ENCODE measurements around the gene C1QTNF6. TPM values are rescaled to one million over a fixed set of nuclear protein-coding genes. Genes with fewer than 3 reads are reported as not detected.

The C1QTNF6 gene
- total and polyA plus RNA-seq, 10 of the 15 experiments (the other 5 are each of a cell fraction or from before 2014, with no cell fraction given) = 0.16 to 4.1 (median 1.3) TPM

GRCh38 chr22:37163575-37164504, 24.2 kb downstream of the C1QTNF6 start:
- ATAC-seq (peak; percentile 65), DNase-seq (ENCODE audit: low read depth, low spot score) (peak; percentile 90), FAIRE-seq (peak; percentile 87)
- H3K4me2 ChIP-seq (ENCODE audit: control insufficient read depth, insufficient read depth) = peak overlapping the region; percentile 98
- H3K27ac ChIP-seq (ENCODE audit: control insufficient read depth, insufficient read depth) = peak overlapping the region; percentile 99
- peak overlapping the region; percentile 43; the same call in 1 of the 2 replicates for H3K4me3 ChIP-seq
- no peaks in the 10 kb centered on the region for H3K36me3 ChIP-seq (ENCODE audit: control insufficient read depth in 2 of 2, insufficient read depth in 2 of 2, low read length in 1 of 2)
- no peaks in the 10 kb centered on the region for H4K20me1 ChIP-seq (ENCODE audit: control insufficient read depth, insufficient read depth)
- ChIA-PET RAD21 (ENCODE audit: unreplicated experiment) (interaction anchor here (0.7 to 8.1 kb wide), 21 partner anchors 9 to 741 kb away, joined by 3 to 158 read pairs (median 6); partner anchors contain the start of genes IL2RB, NCF4 and RAC2), SMC1A (ENCODE audit: uncharacterized antibody, unreplicated experiment) (interaction anchor here (0.7 to 9.6 kb wide), 17 partner anchors 9 to 96 kb away, joined by 3 to 203 read pairs (median 8); partner anchors contain the start of genes IL2RB and RAC2), POLR2A (interaction anchor here (0.7 to 8.3 kb wide), 13 partner anchors 10 to 92 kb away, joined by 3 to 128 read pairs (median 4); partner anchors contain the start of genes IL2RB and RAC2), CTCF (interaction anchor here (0.6 to 5.1 kb wide), 28 partner anchors 14 to 427 kb away, joined by 3 to 116 read pairs (median 6); partner anchors contain the start of genes IL2RB, NCF4 and RAC2)
- peak overlapping the region; percentile 28 for H2AFZ ChIP-seq (ENCODE audit: control insufficient read depth, low read depth, low read length)
- in situ Hi-C loops (cut with MboI) (no loop called here), intact Hi-C loops (cut with micrococcal nuclease; ENCODE audit: unreplicated experiment) (loop anchor here (1.0 to 5.0 kb wide), 4 partner anchors 34 to 302 kb away; partner anchors contain the start of genes NCF4 and RAC2)
- BruUV-seq (replicated peaks) = TSS peak; percentile 58
- no peaks in the 10 kb centered on the region for H3K27me3 ChIP-seq (replicated peaks in 1 of 2; ENCODE audit: control insufficient read depth in 2 of 2, insufficient read depth in 2 of 2, low read length in 1 of 2)
- peaks cover 5% of the 10 kb centered on the region; the same call in 2 of the 3 replicates for H3K9me3 ChIP-seq (replicated peaks; ENCODE audit: control insufficient read depth, insufficient read depth, low read length)
- H3K79me2 ChIP-seq (ENCODE audit: control insufficient read depth, insufficient read depth, low read length) = no peaks in the 10 kb centered on the region
- H3K9ac ChIP-seq (ENCODE audit: control insufficient read depth, insufficient read depth, low read length) = peak overlapping the region; percentile 73
- WGBS (ENCODE audit: insufficient coverage, insufficient replicate concordance, low lambda C conversion rate, missing lambda C conversion rate) = under 1% methylated on average over 21 of the region's 22 CpGs
- peaks cover 72% of the 10 kb centered on the region for H3K4me1 ChIP-seq (ENCODE audit: control insufficient read depth, insufficient read depth, low read length)
- TF ChIP-seq STAT3 (IDR thresholded peaks at IDR 0.05; ENCODE audit: low read depth, low read length) (0 out of 2 replicates have a peak, but pooled peaks have one; percentile 45), WRNIP1 (IDR thresholded peaks at IDR 0.05; ENCODE audit: borderline replicate concordance, low read depth, low read length) (0 out of 2 replicates have a peak, but pooled peaks have one; percentile 40), MYC (IDR thresholded peaks at IDR 0.05; ENCODE audit: insufficient read depth, insufficient read length, insufficient replicate concordance, low read length, severe bottlenecking) (no peak), STAT1 (conservative IDR thresholded peaks at IDR 0.05) (0 out of 2 replicates have a peak, but pooled peaks have one; percentile 16), HSF1 (IDR thresholded peaks at IDR 0.05; ENCODE audit: low read depth, low read length) (no peak), ZBTB40 (IDR thresholded peaks at IDR 0.05; ENCODE audit: borderline replicate concordance) (no peak), NR2C1 (IDR thresholded peaks at IDR 0.05) (peak; percentile 36; the same call in 1 of the 2 replicates), NRF1 (conservative IDR thresholded peaks at IDR 0.05; ENCODE audit: low read depth, low read length) (no peak), ASH2L (IDR thresholded peaks at IDR 0.05; ENCODE audit: borderline replicate concordance, low read depth) (no peak), MLLT1 (IDR thresholded peaks at IDR 0.05) (peak; percentile 95), SIN3A (IDR thresholded peaks at IDR 0.05; ENCODE audit: low read depth, low read length) (no peak), CREM (IDR thresholded peaks at IDR 0.05; ENCODE audit: low read depth) (peak; percentile 84)

Data from GM12878 (cell line).